Measurements from ENCODE around the gene C1QA. TPM values are rescaled to one million over a fixed set of nuclear protein-coding genes. Genes with fewer than 3 reads are reported as not detected.

The C1QA gene
- polyA plus RNA-seq, 1 donor (not counting 4 experiments of a cell fraction or from before 2014, with no cell fraction given), result not detected

DNA sequence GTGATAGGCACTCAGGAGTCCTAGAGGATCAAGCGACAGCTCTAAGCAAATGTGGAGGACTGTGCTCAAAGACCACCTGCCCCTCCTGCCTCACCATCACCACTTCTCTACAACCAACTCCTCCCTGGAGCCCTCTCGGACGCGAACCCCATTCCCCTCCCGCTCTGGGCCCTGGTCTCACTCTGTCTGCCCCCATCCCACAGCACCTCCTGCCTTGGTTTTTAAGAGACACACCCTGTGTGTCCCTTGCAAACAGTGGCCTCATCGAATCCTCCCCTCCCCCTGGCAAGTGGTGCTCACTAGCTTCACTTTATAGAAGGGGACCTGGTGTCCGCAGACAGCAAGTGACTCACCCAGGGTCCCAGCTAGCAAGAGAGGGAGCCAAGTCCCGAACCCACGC lies 44.4 kb upstream of the C1QA start:
- H3K27ac ChIP-seq (ENCODE audit: control insufficient read depth, insufficient read depth, low read length), result no peak overlapping the region
- H3K9ac ChIP-seq (ENCODE audit: control insufficient read depth, extremely low read depth, insufficient read depth, low read length), result no peak overlapping the region
- DNase-seq (ENCODE audit: low read depth, low spot score) (no peak), FAIRE-seq (no peak)
- no peaks in the 10 kb centered on the region for H3K36me3 ChIP-seq (ENCODE audit: control insufficient read depth in 2 of 2, extremely low read depth in 1 of 2, insufficient read depth in 2 of 2, low read length in 2 of 2)
- H3K9me1 ChIP-seq (ENCODE audit: control insufficient read depth, extremely low read depth, insufficient read depth, low read length), result no peaks in the 10 kb centered on the region
- TF ChIP-seq EZH2 (IDR thresholded peaks at IDR 0.05; ENCODE audit: low read length), result no peak
- TF ChIP-seq, protein P1, sequence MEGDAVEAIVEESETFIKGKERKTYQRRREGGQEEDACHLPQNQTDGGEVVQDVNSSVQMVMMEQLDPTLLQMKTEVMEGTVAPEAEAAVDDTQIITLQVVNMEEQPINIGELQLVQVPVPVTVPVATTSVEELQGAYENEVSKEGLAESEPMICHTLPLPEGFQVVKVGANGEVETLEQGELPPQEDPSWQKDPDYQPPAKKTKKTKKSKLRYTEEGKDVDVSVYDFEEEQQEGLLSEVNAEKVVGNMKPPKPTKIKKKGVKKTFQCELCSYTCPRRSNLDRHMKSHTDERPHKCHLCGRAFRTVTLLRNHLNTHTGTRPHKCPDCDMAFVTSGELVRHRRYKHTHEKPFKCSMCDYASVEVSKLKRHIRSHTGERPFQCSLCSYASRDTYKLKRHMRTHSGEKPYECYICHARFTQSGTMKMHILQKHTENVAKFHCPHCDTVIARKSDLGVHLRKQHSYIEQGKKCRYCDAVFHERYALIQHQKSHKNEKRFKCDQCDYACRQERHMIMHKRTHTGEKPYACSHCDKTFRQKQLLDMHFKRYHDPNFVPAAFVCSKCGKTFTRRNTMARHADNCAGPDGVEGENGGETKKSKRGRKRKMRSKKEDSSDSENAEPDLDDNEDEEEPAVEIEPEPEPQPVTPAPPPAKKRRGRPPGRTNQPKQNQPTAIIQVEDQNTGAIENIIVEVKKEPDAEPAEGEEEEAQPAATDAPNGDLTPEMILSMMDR (optimal IDR thresholded peaks at IDR 0.05 in 1 of 3, IDR thresholded peaks at IDR 0.05 in 1 of 3, conservative IDR thresholded peaks at IDR 0.05 in 1 of 3; ENCODE audit: extremely low read depth in 1 of 3, insufficient read depth in 2 of 3, low read length in 3 of 3), result no peak
- no peak overlapping the region for H2AFZ ChIP-seq (ENCODE audit: control insufficient read depth, low read length)
- H3K9me3 ChIP-seq (ENCODE audit: control insufficient read depth, low read depth, low read length), result no peaks in the 10 kb centered on the region
- no peak overlapping the region for H3K4me3 ChIP-seq (ENCODE audit: control insufficient read depth in 2 of 3, extremely low read depth in 1 of 3, insufficient read depth in 2 of 3, low read depth in 1 of 3, low read length in 3 of 3)
- no peaks in the 10 kb centered on the region for H3K4me1 ChIP-seq (ENCODE audit: control insufficient read depth, extremely low read depth, insufficient read depth, low read length)
- no peaks in the 10 kb centered on the region for H4K20me1 ChIP-seq (ENCODE audit: control insufficient read depth, extremely low read depth, insufficient read depth, low read length)
- H3K27me3 ChIP-seq (ENCODE audit: control insufficient read depth, extremely low read depth, insufficient read depth, low read length), result peaks cover 34% of the 10 kb centered on the region
- no peak overlapping the region for H3K4me2 ChIP-seq (ENCODE audit: control insufficient read depth, extremely low read depth, insufficient read depth, low read depth, low read length)
- dilution Hi-C loops (cut with MboI; ENCODE audit: extremely low pct_ligation_motif_present, low sequenced_read_pairs), result no loop called here
- H3K79me2 ChIP-seq (ENCODE audit: control insufficient read depth, insufficient read depth, low read length), result no peaks in the 10 kb centered on the region

DNA sequence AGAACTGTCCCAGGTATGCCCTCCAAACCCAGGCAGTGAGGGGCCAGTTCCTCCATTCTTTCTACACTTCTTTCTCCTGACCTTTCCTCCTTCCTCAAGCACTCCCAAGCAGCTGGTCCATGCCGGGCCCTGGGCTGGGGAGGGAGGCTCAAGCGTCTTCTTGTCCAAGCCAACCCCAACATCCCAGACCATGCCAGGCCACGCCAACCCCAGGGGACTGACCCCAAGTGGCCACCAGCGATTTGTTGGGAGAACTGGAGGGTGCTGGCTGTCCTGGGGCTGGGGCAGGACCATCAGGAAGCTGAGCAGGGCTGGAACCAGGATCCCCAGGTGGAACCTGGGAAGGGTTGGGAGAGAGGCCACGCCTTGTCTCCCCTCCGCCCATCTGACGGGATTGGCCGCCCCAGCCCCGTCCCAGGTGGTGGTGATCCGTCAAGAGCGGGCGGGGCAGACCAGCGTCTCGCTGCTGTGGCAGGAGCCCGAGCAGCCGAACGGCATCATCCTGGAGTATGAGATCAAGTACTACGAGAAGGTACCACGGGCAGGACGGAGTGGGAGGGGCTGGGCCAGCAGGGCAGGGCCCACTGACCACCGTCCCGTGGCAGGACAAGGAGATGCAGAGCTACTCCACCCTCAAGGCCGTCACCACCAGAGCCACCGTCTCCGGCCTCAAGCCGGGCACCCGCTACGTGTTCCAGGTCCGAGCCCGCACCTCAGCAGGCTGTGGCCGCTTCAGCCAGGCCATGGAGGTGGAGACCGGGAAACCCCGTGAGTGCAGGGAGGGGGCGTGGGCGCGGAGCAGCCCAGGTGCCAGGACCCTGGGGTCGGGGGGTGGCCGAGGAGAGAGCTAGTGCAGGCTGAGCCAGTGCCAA lies 43.3 kb upstream of the C1QA start:
- TF ChIP-seq, protein P1 (optimal IDR thresholded peaks at IDR 0.05 in 1 of 3, IDR thresholded peaks at IDR 0.05 in 1 of 3, conservative IDR thresholded peaks at IDR 0.05 in 1 of 3; ENCODE audit: extremely low read depth in 1 of 3, insufficient read depth in 2 of 3, low read length in 3 of 3), result no peak
- TF ChIP-seq EZH2 (IDR thresholded peaks at IDR 0.05; ENCODE audit: low read length), result peak; percentile 37
- DNase-seq (ENCODE audit: low read depth, low spot score) (no peak), FAIRE-seq (no peak)
- H3K9ac ChIP-seq (ENCODE audit: control insufficient read depth, extremely low read depth, insufficient read depth, low read length), result no peak overlapping the region
- H4K20me1 ChIP-seq (ENCODE audit: control insufficient read depth, extremely low read depth, insufficient read depth, low read length), result no peaks in the 10 kb centered on the region
- no peak overlapping the region for H2AFZ ChIP-seq (ENCODE audit: control insufficient read depth, low read length)
- H3K79me2 ChIP-seq (ENCODE audit: control insufficient read depth, insufficient read depth, low read length), result no peaks in the 10 kb centered on the region
- H3K27me3 ChIP-seq (ENCODE audit: control insufficient read depth, extremely low read depth, insufficient read depth, low read length), result peaks cover 34% of the 10 kb centered on the region
- no peak overlapping the region for H3K4me2 ChIP-seq (ENCODE audit: control insufficient read depth, extremely low read depth, insufficient read depth, low read depth, low read length)
- no peak overlapping the region for H3K4me3 ChIP-seq (ENCODE audit: control insufficient read depth in 2 of 3, extremely low read depth in 1 of 3, insufficient read depth in 2 of 3, low read depth in 1 of 3, low read length in 3 of 3)
- H3K9me3 ChIP-seq (ENCODE audit: control insufficient read depth, low read depth, low read length), result no peaks in the 10 kb centered on the region
- H3K4me1 ChIP-seq (ENCODE audit: control insufficient read depth, extremely low read depth, insufficient read depth, low read length), result no peaks in the 10 kb centered on the region
- no peak overlapping the region for H3K27ac ChIP-seq (ENCODE audit: control insufficient read depth, insufficient read depth, low read length)
- H3K36me3 ChIP-seq (ENCODE audit: control insufficient read depth in 2 of 2, extremely low read depth in 1 of 2, insufficient read depth in 2 of 2, low read length in 2 of 2), result no peaks in the 10 kb centered on the region
- H3K9me1 ChIP-seq (ENCODE audit: control insufficient read depth, extremely low read depth, insufficient read depth, low read length), result no peaks in the 10 kb centered on the region
- dilution Hi-C loops (cut with MboI; ENCODE audit: extremely low pct_ligation_motif_present, low sequenced_read_pairs), result no loop called here

Measured in keratinocyte (primary cell).